NT2/D1 (cell line): ENCODE results near the gene NEDD9.
A peak's percentile ranks its signal among the peaks of the same experiment; 100 is the strongest.

Source experiments
- DNase-seq: peaks from one replicate; pipeline ENCODE4 v3.0.0-alpha.2; 2011; ENCODE audit warnings: low read depth, low spot score
- H3K27me3 ChIP-seq: 2 replicates; pipeline ENCODE4 v1.6.0; 2011; ENCODE audit warnings: mild to moderate bottlenecking; ENCODE audit not compliant: insufficient read length, insufficient read depth
- H3K36me3 ChIP-seq: 2 replicates; pipeline ENCODE4 v1.6.1; 2011; ENCODE audit warnings: mild to moderate bottlenecking, low read length, mixed read lengths; ENCODE audit not compliant: insufficient read depth, insufficient read length
- H3K4me1 ChIP-seq: 2 replicates; pipeline ENCODE4 v1.5.1; 2011; ENCODE audit not compliant: insufficient read depth, insufficient read length
- H3K4me3 ChIP-seq: 2 replicates; pipeline ENCODE4 v1.5.1; 2011; ENCODE audit warnings: low read depth; ENCODE audit not compliant: insufficient read length
- H3K9ac ChIP-seq: 2 replicates; pipeline ENCODE4 v1.6.0; 2011; ENCODE audit warnings: low read depth; ENCODE audit not compliant: insufficient read length
- H3K9me3 ChIP-seq: 2 replicates; pipeline ENCODE4 v1.5.1; 2011; ENCODE audit warnings: mild to moderate bottlenecking, low read length; ENCODE audit not compliant: insufficient read depth
- SUZ12 ChIP-seq: IDR thresholded peaks from 2 replicates; pipeline ENCODE4 v1.6.1; 2011; ENCODE audit not compliant: insufficient read length, insufficient read depth; ENCODE audit errors: extremely low read depth
- YY1 ChIP-seq: IDR thresholded peaks from 2 replicates; pipeline ENCODE4 v1.6.1; 2011; ENCODE audit not compliant: insufficient read length, insufficient read depth
- ZNF274 ChIP-seq: IDR thresholded peaks from 2 replicates; pipeline ENCODE4 v1.6.1; 2011; ENCODE audit warnings: mild to moderate bottlenecking, low read depth, low read length

The NEDD9 gene

GRCh38 chr6:11179088-11179418 lies 53.4 kb downstream of the NEDD9 start:
- Histone ChIP-seq H3K9ac (no peak overlapping the region), H3K9me3 (no peaks in the 10 kb centered on the region), H3K27me3 (no peaks in the 10 kb centered on the region), H3K36me3 (no peaks in the 10 kb centered on the region), H3K4me3 (no peak overlapping the region), H3K4me1 (no peaks in the 10 kb centered on the region)
- TF ChIP-seq ZNF274, result no peak
- TF ChIP-seq SUZ12, result no peak
- no peak for TF ChIP-seq YY1
- DNase-seq, result no peak

GRCh38 chr6:11177271-11177670 lies 55.2 kb downstream of the NEDD9 start:
- H3K36me3 ChIP-seq, result no peaks in the 10 kb centered on the region
- H3K9me3 ChIP-seq, result no peaks in the 10 kb centered on the region
- DNase-seq, result no peak
- no peak overlapping the region for H3K4me3 ChIP-seq
- H3K27me3 ChIP-seq, result no peaks in the 10 kb centered on the region
- TF ChIP-seq ZNF274 (no peak), YY1 (no peak), SUZ12 (no peak)
- no peak overlapping the region for H3K9ac ChIP-seq
- H3K4me1 ChIP-seq, result peaks cover 2% of the 10 kb centered on the region

GRCh38 chr6:11174242-11174611 lies 58.2 kb downstream of the NEDD9 start:
- Histone ChIP-seq H3K9me3 (no peaks in the 10 kb centered on the region; the same call in 1 of the 2 replicates), H3K4me3 (no peak overlapping the region), H3K9ac (no peak overlapping the region), H3K4me1 (peaks cover 4% of the 10 kb centered on the region), H3K36me3 (no peaks in the 10 kb centered on the region), H3K27me3 (no peaks in the 10 kb centered on the region)
- TF ChIP-seq ZNF274, result no peak
- DNase-seq, result no peak

- TF ChIP-seq SUZ12, result no peak
- no peak for TF ChIP-seq ZNF274
- no peak for TF ChIP-seq YY1
- Histone ChIP-seq H3K27me3 (no peaks in the 10 kb centered on the region), H3K4me1 (peaks cover 4% of the 10 kb centered on the region), H3K36me3 (no peaks in the 10 kb centered on the region), H3K4me3 (no peak overlapping the region), H3K9ac (no peak overlapping the region), H3K9me3 (no peaks in the 10 kb centered on the region; the same call in 1 of the 2 replicates)
- peak; percentile 49 for DNase-seq
Measured at GRCh38 chr6:11172501-11173327, 59.8 kb downstream of the NEDD9 start.

- DNase-seq, result no peak
- H3K4me1 ChIP-seq, result peaks cover 4% of the 10 kb centered on the region
- no peak overlapping the region for H3K4me3 ChIP-seq
- H3K27me3 ChIP-seq, result no peaks in the 10 kb centered on the region
- H3K9me3 ChIP-seq, result no peaks in the 10 kb centered on the region; the same call in 1 of the 2 replicates
- TF ChIP-seq ZNF274 (no peak), SUZ12 (no peak), YY1 (no peak)
- no peaks in the 10 kb centered on the region for H3K36me3 ChIP-seq
- H3K9ac ChIP-seq, result no peak overlapping the region
Measured at GRCh38 chr6:11171952-11172351, 60.5 kb downstream of the NEDD9 start.

GRCh38 chr6:11168091-11168635 lies 64.3 kb downstream of the NEDD9 start:
- no peak for DNase-seq
- no peak overlapping the region for H3K9ac ChIP-seq
- H3K9me3 ChIP-seq, result no peaks in the 10 kb centered on the region; the same call in 1 of the 2 replicates
- H3K4me3 ChIP-seq, result no peak overlapping the region
- no peaks in the 10 kb centered on the region for H3K27me3 ChIP-seq
- peaks cover 4% of the 10 kb centered on the region for H3K4me1 ChIP-seq
- no peaks in the 10 kb centered on the region for H3K36me3 ChIP-seq
- no peak for TF ChIP-seq SUZ12
- no peak for TF ChIP-seq YY1
- no peak for TF ChIP-seq ZNF274

- Histone ChIP-seq H3K9ac (no peak overlapping the region), H3K27me3 (no peaks in the 10 kb centered on the region), H3K36me3 (no peaks in the 10 kb centered on the region), H3K4me3 (no peak overlapping the region), H3K9me3 (no peaks in the 10 kb centered on the region; the same call in 1 of the 2 replicates), H3K4me1 (no peaks in the 10 kb centered on the region)
- TF ChIP-seq YY1, result no peak
- TF ChIP-seq SUZ12, result no peak
- no peak for TF ChIP-seq ZNF274
- no peak for DNase-seq
Measured at GRCh38 chr6:11166948-11167347, 65.5 kb downstream of the NEDD9 start.
